ENCODE results near the gene CYP2S1.
"Not testable (repeated sequence)": the region's sequence is repeated elsewhere in the genome, so short reads cannot be mapped to it uniquely, and the experiment has no call there.

The CYP2S1 gene

GRCh38 chr19:41189425-41190065 is 3.5 kb upstream of the CYP2S1 start:
- no peak overlapping the region for H3K4me3 ChIP-seq (ENCODE audit: low read length)
- DNase-seq (ENCODE audit: low read depth, low spot score): no peak

- H3K4me3 ChIP-seq (ENCODE audit: low read length): no peak overlapping the region
- no peak for DNase-seq (ENCODE audit: low read depth, low spot score)
Observed at GRCh38 chr19:41193430-41194156, 574 bp downstream of the CYP2S1 start.

GRCh38 chr19:41194157-41194552 is 1.1 kb downstream of the CYP2S1 start:
- H3K4me3 ChIP-seq (ENCODE audit: low read length): peak overlapping the region; percentile 9; the same call in 1 of the 2 replicates

GRCh38 chr19:41195675-41196497 is 2.9 kb downstream of the CYP2S1 start:
- no peak for DNase-seq (ENCODE audit: low read depth, low spot score)
- no peak overlapping the region for H3K4me3 ChIP-seq (ENCODE audit: low read length)

More at GRCh38 chr19:41194157-41194552, 1.1 kb downstream of the CYP2S1 start:
- peak; percentile 30 for DNase-seq (ENCODE audit: low read depth, low spot score)

GRCh38 chr19:41198559-41198958 is 5.5 kb downstream of the CYP2S1 start:
- H3K4me3 ChIP-seq (ENCODE audit: low read length): no peak overlapping the region
- no peak for DNase-seq (ENCODE audit: low read depth, low spot score)

- no peak overlapping the region for H3K4me3 ChIP-seq (ENCODE audit: low read length)
- DNase-seq (ENCODE audit: low read depth, low spot score): no peak
Observed at GRCh38 chr19:41203371-41203770, 10.4 kb downstream of the CYP2S1 start.

- peak; percentile 74 for DNase-seq (ENCODE audit: low read depth, low spot score)
- H3K4me3 ChIP-seq (ENCODE audit: low read length): not testable (repeated sequence)
Observed at GRCh38 chr19:41204338-41204737, 11.3 kb downstream of the CYP2S1 start.

GRCh38 chr19:41205995-41206394 is 13.0 kb downstream of the CYP2S1 start:
- no peak for DNase-seq (ENCODE audit: low read depth, low spot score)
- H3K4me3 ChIP-seq (ENCODE audit: low read length): no peak overlapping the region

- DNase-seq (ENCODE audit: low read depth, low spot score): no peak
- H3K4me3 ChIP-seq (ENCODE audit: low read length): no peak overlapping the region
Observed at GRCh38 chr19:41206456-41206855, 13.4 kb downstream of the CYP2S1 start.

GRCh38 chr19:41206926-41207750 is 14.1 kb downstream of the CYP2S1 start:
- no peak for DNase-seq (ENCODE audit: low read depth, low spot score)
- no peak overlapping the region for H3K4me3 ChIP-seq (ENCODE audit: low read length)

GRCh38 chr19:41214161-41214560 is 21.1 kb downstream of the CYP2S1 start:
- no peak for DNase-seq (ENCODE audit: low read depth, low spot score)
- no peak overlapping the region for H3K4me3 ChIP-seq (ENCODE audit: low read length)

GRCh38 chr19:41217741-41218140 is 24.7 kb downstream of the CYP2S1 start:
- DNase-seq (ENCODE audit: low read depth, low spot score): no peak
- no peak overlapping the region for H3K4me3 ChIP-seq (ENCODE audit: low read length)

GRCh38 chr19:41218249-41218614 is 25.2 kb downstream of the CYP2S1 start:
- no peak overlapping the region for H3K4me3 ChIP-seq (ENCODE audit: low read length)
- no peak for DNase-seq (ENCODE audit: low read depth, low spot score)

- H3K4me3 ChIP-seq (ENCODE audit: low read length): no peak within 1 kb of the TSS
- DNase-seq (ENCODE audit: low read depth, low spot score): no peak
Observed at GRCh38 chr19:41218615-41219507, 25.8 kb downstream of the CYP2S1 start, which contains the start of gene AXL. Gene AXL (plus strand): TSS chr19:41219223. CDS start chr19:41219393, 170 bp downstream.

GRCh38 chr19:41219924-41220567 is 27.0 kb downstream of the CYP2S1 start:
- H3K4me3 ChIP-seq (ENCODE audit: low read length): no peak overlapping the region
- no peak for DNase-seq (ENCODE audit: low read depth, low spot score)

GRCh38 chr19:41220811-41221210 is 27.8 kb downstream of the CYP2S1 start:
- no peak for DNase-seq (ENCODE audit: low read depth, low spot score)
- H3K4me3 ChIP-seq (ENCODE audit: low read length): no peak overlapping the region

GRCh38 chr19:41221514-41222205 is 28.6 kb downstream of the CYP2S1 start:
- DNase-seq (ENCODE audit: low read depth, low spot score): no peak
- H3K4me3 ChIP-seq (ENCODE audit: low read length): no peak overlapping the region
